Muscle layer of duodenum (tissue), 2 donors: ENCODE measurements around the gene ADAT2.

ENCODE experiments used
- H3K27ac ChIP-seq: one replicate; pipeline ENCODE4 v1.7.0; 2013; ENCODE audit warnings: mild to moderate bottlenecking, low read length
- H3K27me3 ChIP-seq: one replicate; pipeline ENCODE4 v1.7.0; 2013; ENCODE audit warnings: low read depth, mild to moderate bottlenecking, control low read depth, low read length
- H3K36me3 ChIP-seq, 2 donors: one replicate each; pipeline ENCODE4 v1.7.0; 2013; ENCODE audit warnings: low read length in 2 of 2, control low read depth in 1 of 2, mild to moderate bottlenecking in 1 of 2; ENCODE audit not compliant: insufficient read depth in 2 of 2, control insufficient read depth in 1 of 2
- H3K4me1 ChIP-seq, 2 donors: one replicate each; pipeline ENCODE4 v1.7.0; 2013; ENCODE audit warnings: low read length in 2 of 2, mild to moderate bottlenecking in 2 of 2, control low read depth in 1 of 2, moderate library complexity in 1 of 2; ENCODE audit not compliant: insufficient read depth in 2 of 2, control insufficient read depth in 1 of 2
- H3K4me3 ChIP-seq, 2 donors: one replicate each; pipeline ENCODE4 v1.7.0; 2013; ENCODE audit warnings: low read length in 2 of 2, low read depth in 1 of 2, mild to moderate bottlenecking in 1 of 2
- H3K9me3 ChIP-seq, 2 donors: one replicate each; pipeline ENCODE4 v1.7.0; 2013; ENCODE audit warnings: low read length in 2 of 2, control low read depth in 1 of 2, mild to moderate bottlenecking in 1 of 2; ENCODE audit not compliant: control insufficient read depth in 1 of 2
- donor health status: healthy.

Gene ADAT2

DNA sequence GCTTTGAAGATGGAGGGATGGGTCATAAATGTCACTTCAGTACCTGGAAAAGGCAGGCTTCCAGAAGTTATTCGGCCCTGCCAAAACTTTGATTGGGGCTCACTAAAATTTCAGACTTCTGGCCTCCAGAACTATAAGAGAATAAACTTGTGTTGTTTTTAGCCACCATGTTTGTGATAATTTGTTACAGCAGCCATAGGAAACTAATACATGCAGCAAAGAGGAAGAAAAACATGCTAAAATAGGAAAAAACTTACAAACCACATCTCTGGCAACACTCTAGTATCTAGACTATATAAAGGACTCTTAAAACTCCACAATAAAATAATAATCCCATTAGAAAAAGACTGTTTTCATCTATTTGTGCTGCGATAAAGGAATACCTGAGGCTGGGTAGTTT lies 9.5 kb downstream of the ADAT2 start:
- Histone ChIP-seq H3K27ac (no peak overlapping the region), H3K36me3 (peaks cover 0 to 10% of the 10 kb centered on the region in 2 donors), H3K27me3 (no peaks in the 10 kb centered on the region), H3K4me1 (no peaks in the 10 kb centered on the region), H3K4me3 (no peak overlapping the region), H3K9me3 (no peaks in the 10 kb centered on the region)

DNA sequence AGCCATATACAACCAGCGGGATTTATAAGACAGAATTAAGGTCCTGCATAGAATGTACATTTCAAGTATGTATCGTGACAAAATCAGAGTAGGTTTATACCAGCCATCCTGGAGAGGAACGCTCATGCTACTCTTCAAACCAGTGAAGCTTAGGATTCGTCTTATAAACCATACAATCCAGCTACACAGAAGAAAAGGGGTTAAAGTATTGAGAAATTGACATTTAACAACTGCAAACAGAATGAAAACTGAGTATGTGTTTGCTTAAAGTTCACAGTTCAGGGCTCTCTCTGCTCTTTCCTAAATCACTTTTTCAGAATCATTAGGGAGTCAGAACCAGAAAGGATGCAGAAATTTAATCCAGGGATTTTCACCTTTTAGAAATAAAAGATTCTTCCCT lies 17.9 kb downstream of the ADAT2 start:
- Histone ChIP-seq H3K27ac (no peak overlapping the region), H3K9me3 (no peaks in the 10 kb centered on the region), H3K36me3 (peaks cover 0 to 7% of the 10 kb centered on the region in 2 donors), H3K27me3 (no peaks in the 10 kb centered on the region), H3K4me3 (no peak overlapping the region), H3K4me1 (no peaks in the 10 kb centered on the region)

DNA sequence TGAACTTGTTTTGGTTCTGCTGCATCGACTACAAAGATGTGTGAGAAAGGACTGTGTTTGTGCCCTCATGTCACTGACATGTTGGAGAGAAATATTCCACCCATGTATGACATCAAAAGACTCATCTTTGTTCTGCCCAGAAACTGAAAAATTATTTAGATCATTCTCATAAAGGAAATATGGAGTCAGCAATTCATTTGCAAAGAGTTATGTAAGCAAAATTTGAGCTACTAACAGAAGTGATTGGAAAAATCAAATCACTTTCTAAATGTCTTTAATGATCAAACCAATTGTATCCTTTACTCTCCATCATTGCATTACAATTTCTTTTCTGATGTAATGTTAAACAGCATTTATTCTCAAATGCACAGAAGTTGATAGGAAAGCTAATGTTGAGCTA lies 19.3 kb downstream of the ADAT2 start:
- H3K9me3 ChIP-seq: no peaks in the 10 kb centered on the region
- no peaks in the 10 kb centered on the region for H3K27me3 ChIP-seq
- peaks cover 0 to 4% of the 10 kb centered on the region in 2 donors for H3K36me3 ChIP-seq
- no peak overlapping the region for H3K4me3 ChIP-seq
- no peaks in the 10 kb centered on the region for H3K4me1 ChIP-seq
- no peak overlapping the region for H3K27ac ChIP-seq

DNA sequence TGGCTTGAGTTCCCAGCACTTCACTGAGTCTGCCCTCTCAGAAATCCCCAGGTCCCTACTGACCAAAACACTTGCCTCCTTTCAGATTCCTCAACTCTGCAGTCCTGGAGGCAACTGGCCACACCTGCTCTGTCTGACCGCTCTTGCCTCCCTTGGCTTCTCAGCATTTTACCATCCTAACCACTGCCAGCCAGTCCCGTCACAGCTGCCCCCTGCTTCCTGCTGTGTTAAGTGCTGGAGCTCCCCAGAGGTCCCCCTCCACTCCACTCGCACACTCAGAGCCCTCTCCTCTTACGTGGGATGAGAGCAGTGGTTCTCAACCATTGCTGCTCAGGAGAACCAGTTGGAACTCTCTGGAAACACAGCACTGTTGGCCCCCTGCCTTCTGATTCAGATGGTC lies 20.5 kb downstream of the ADAT2 start:
- Histone ChIP-seq H3K4me1 (no peaks in the 10 kb centered on the region), H3K9me3 (no peaks in the 10 kb centered on the region), H3K4me3 (no peak overlapping the region), H3K27ac (no peak overlapping the region), H3K36me3 (no peaks in the 10 kb centered on the region), H3K27me3 (no peaks in the 10 kb centered on the region)

DNA sequence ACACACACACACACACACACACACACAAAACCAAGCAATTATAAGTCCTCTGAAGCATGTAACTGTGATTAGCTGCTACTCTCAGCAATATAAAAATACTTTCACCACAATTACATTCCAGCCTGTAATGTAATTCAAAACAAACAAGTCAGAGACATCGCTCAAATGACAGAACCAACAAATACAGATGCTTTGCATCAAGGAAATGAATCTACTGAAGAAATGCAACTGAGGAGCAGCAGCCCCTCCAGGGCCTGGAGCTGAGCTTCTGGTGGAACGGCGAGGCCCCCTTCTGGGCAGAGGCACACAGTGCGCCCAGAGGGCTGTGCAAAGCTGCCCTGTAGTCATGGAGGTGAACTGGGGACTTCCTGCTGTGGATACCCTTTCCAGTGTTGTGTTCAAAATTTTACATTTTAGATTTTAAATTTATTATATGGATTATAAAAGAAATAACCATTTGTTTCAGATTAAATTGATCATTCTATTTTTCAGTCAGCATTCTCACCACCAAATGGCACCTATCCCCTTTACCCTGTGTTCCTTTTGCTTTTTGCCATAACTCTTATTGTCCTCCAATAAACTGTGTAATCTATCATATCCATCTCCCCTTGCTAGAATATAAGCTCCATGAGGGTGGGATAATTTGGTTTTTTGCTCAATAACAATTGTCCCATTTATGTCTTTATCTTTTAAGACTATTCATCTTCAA lies 23.2 kb downstream of the ADAT2 start:
- Histone ChIP-seq H3K4me3 (no peak overlapping the region), H3K4me1 (no peaks in the 10 kb centered on the region), H3K9me3 (no peaks in the 10 kb centered on the region), H3K36me3 (no peaks in the 10 kb centered on the region), H3K27me3 (no peaks in the 10 kb centered on the region), H3K27ac (no peak overlapping the region)

DNA sequence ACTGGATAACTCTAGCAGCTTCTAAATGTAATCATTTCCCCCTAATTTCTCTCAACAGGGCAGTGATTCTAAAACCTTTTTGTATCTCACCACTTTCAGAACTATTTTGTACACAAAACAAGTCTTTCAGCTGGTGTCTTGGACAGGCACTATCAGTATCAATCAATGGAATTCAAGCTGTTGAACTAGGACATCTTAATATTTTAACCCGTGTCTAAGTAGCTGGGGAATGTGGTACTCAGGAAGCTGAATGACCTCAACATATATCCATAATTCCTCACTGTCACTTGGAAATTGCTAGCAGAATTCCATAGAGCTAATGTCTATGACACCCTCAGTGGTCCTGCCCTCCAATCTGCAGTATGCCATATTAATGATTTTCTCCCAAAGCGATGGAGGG lies 24.5 kb downstream of the ADAT2 start:
- no peak overlapping the region for H3K27ac ChIP-seq

DNA sequence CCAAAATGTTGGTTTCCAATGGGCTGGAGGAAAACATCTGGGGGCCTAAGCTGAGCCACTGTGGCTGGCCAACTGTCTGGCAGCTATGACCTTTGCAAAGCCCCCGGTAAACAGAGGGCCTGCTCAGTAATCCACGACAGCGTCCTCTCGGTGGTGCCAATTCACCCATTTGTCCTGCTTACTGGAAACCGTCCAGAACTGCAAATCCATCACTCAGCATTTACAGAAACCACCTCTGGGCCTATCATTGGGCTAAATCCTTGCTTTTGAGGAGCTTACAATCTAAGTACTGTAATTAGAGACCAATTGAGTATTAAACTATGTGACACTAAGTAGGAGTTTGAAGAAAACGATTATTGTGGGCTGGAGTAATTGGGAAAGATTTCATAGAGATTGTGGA lies 31.0 kb downstream of the ADAT2 start:
- Histone ChIP-seq H3K36me3 (no peaks in the 10 kb centered on the region), H3K4me3 (no peak overlapping the region), H3K27ac (no peak overlapping the region), H3K4me1 (no peaks in the 10 kb centered on the region), H3K9me3 (no peaks in the 10 kb centered on the region), H3K27me3 (no peaks in the 10 kb centered on the region)

More for the DNA sequence above, 24.5 kb downstream of the ADAT2 start:
- Histone ChIP-seq H3K4me3 (no peak overlapping the region), H3K27me3 (no peaks in the 10 kb centered on the region), H3K9me3 (no peaks in the 10 kb centered on the region), H3K36me3 (no peaks in the 10 kb centered on the region), H3K4me1 (no peaks in the 10 kb centered on the region)

DNA sequence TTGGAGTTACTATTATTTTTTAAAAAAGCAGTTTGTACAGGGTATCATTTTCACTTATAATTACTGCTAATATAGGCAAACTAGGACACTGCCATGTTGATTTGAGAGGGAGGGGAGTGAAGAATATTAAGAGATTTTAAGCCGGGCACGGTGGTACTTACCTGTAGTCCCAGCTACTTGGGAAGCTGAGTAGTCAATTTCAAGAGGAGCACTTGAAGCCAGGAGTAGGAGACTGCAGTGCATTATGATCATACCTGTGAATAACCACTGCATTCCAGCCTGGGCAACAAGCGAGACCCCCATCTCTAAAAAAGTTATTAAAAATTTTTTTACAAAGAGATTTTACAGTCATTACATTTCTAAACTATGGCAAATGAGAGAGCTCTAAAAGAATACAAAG lies 35.7 kb downstream of the ADAT2 start:
- H3K4me1 ChIP-seq: no peaks in the 10 kb centered on the region
- H3K9me3 ChIP-seq: no peaks in the 10 kb centered on the region
- H3K27me3 ChIP-seq: no peaks in the 10 kb centered on the region
- no peak overlapping the region for H3K27ac ChIP-seq
- no peak overlapping the region for H3K4me3 ChIP-seq
- no peaks in the 10 kb centered on the region for H3K36me3 ChIP-seq

DNA sequence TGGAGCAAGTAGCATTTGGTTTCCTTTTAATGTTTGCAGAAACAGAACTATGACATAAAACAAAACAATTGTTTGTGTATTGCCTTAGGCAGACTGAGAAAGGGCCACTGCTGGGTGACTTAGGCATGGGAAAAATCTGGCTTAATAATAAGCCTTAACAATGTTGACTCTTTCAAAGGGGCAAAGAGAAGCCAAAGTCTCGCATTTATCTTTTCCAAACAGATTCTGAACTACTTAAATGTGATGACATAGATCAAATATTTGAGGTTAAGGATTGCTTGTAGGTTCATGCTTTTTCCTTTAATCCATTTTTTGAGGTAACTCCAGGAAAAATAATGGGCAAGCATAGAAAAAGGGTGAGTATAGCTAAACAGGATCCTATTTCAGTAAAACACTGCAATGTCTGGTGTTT lies 39.6 kb downstream of the ADAT2 start:
- Histone ChIP-seq H3K27ac (no peak overlapping the region), H3K4me3 (no peak overlapping the region)

DNA sequence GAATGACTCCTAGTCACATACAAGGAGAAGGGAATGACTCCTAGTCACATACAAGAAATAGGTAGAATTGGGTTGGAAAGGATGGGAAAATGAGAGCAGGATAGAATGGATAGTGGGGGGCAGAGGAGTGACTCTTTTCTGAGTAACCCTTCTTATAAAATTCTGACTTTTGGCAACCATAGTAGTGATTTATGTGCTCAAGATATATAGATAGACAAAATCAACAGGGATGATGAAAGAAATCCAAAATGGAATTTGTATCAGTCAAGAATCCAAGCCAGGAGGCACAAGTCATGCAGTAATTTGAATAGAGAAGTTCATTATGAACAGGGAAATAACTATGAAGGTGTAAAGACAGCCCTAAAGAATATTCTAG lies 41.7 kb downstream of the ADAT2 start:
- no peaks in the 10 kb centered on the region for H3K4me1 ChIP-seq
- no peaks in the 10 kb centered on the region for H3K27me3 ChIP-seq
- no peak overlapping the region for H3K4me3 ChIP-seq
- H3K36me3 ChIP-seq: no peaks in the 10 kb centered on the region
- H3K9me3 ChIP-seq: no peaks in the 10 kb centered on the region
- H3K27ac ChIP-seq: no peak overlapping the region

More for the DNA sequence above, 39.6 kb downstream of the ADAT2 start:
- H3K27me3 ChIP-seq: no peaks in the 10 kb centered on the region
- H3K9me3 ChIP-seq: no peaks in the 10 kb centered on the region
- no peaks in the 10 kb centered on the region for H3K4me1 ChIP-seq
- H3K36me3 ChIP-seq: no peaks in the 10 kb centered on the region

DNA sequence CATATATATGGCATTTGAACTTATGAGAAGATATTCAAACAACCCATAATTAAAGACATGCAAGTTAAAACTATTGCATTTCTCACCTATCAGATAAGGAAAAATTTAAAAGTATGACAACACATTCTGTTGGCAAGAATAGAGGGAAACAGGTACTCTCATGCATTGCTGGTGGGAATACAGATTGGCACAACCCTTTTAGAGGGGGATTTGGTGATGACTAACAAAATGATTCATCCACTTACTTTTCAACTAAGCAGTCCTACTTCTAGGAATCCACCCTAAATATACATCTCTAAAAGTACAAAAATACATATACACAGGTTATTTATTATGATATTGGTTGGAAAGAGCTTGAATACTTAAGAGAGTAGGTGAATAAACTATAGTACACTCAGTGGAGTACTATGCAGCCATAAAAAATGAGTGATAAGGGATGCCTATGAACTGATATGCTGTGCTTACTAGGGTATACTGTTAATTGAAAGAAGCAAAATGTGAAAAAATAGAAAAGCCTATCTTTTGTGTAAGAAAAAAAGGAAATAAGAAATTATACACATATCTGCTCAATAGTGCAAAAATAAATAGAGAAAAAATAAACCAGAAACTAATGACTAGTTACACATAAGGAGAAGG lies 42.2 kb downstream of the ADAT2 start:
- Histone ChIP-seq H3K4me3 (no peak overlapping the region), H3K27me3 (no peaks in the 10 kb centered on the region), H3K9me3 (no peaks in the 10 kb centered on the region), H3K36me3 (no peaks in the 10 kb centered on the region), H3K4me1 (no peaks in the 10 kb centered on the region), H3K27ac (no peak overlapping the region)

DNA sequence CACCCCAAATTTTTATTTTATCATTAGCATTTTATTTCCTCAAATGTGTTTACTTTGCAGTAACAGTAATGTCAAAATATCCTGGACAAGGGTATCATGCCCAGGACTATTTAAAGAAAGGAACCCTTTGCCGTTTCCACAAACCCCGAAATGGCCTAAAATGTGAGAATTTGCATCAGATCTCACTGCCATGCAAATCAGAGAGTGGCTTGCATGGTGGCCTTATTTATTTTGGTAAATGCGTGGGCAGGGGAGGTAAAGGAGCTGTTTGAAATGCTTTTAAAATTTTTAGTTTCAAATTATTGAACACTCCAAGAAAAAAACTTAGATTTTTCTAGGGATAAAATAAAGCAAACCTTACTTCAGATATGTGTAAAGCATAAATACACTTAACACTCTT lies 43.8 kb downstream of the ADAT2 start:
- Histone ChIP-seq H3K4me1 (no peaks in the 10 kb centered on the region), H3K27me3 (no peaks in the 10 kb centered on the region), H3K27ac (no peak overlapping the region), H3K36me3 (no peaks in the 10 kb centered on the region), H3K4me3 (no peak overlapping the region), H3K9me3 (no peaks in the 10 kb centered on the region)
